SK-N-MC (cell line): ENCODE measurements around the gene MTCL1.

Source experiments
- EZH2 ChIP-seq: fragments of 200-600 bp; sonication (generic); IDR thresholded peaks from one replicate; pipeline ENCODE4 v1.6.1; 2017; ENCODE audit warnings: antibody characterized with exemption
- POLR2AphosphoS5 ChIP-seq: IDR thresholded peaks from 2 replicates; pipeline ENCODE4 v1.6.1; 2012; ENCODE audit warnings: mild to moderate bottlenecking, low read depth, low read length, borderline replicate concordance

DNA sequence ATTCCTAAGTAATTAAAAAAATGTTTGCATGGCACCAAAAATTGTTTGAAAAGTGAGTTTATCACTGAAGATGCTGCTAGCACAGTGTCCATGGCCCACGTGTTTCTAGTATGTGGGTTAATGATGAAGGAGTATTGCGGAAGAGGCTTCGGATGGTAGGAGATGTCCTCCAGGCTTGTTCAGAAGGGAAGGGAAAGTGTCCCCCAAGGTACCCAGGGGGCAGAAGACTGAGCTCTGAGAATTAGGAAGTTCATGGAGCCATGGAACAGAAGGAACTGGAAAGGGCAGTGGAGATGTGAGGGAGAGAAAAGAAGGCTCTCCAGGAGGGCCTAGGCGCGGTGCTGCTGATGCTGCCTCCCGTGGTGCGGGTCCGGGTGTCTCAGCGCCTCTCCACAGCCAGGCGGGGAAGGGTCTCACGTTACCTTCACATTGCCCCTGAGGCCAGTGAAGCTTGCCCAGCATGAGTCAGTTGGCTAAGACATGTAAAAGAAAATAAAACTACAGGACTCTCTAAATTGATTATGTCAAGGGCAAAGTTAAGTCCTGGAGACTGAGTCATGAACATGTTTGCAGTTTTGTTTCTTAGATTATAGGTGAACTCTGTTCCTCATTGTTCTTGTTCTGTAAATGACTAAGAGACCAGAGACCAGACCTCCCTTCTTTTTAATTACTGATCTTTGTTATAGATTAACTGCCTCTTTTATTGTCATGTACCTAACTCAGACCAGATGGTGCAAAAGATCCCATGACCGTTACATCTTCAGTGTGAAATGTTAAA is 89.0 kb downstream of the MTCL1 start:
- TF ChIP-seq EZH2 (no peak), POLR2AphosphoS5 (no peak)
